DMS114 treated with DMSO at 0.1 percent for 48 hours (cell line): ENCODE results near the gene FGF3.

Experiments
- DNase-seq: peaks from one replicate; lab custom pipeline; 2025; ENCODE audit not compliant: unreplicated experiment; lab: John Stamatoyannopoulos, UW

The FGF3 gene

DNA sequence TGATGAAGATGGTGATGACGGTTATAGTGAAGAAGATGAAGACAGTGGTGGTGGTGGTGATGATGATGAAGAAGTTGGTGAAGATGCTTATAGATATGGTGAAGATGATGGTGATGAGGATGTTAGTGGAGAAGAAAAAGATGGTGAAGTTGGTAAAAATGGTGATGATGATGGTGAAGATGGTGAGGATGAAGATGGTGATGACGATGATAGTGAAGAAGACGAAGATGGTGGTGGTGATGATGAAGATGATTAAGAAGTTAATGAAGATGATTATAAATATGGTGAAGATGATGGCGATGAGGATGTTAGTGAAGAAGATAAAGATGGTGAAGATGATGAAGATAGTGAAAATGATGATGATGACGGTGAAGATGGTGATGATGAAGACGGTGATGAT is 25.2 kb upstream of the FGF3 start:
- no peak for DNase-seq

DNA sequence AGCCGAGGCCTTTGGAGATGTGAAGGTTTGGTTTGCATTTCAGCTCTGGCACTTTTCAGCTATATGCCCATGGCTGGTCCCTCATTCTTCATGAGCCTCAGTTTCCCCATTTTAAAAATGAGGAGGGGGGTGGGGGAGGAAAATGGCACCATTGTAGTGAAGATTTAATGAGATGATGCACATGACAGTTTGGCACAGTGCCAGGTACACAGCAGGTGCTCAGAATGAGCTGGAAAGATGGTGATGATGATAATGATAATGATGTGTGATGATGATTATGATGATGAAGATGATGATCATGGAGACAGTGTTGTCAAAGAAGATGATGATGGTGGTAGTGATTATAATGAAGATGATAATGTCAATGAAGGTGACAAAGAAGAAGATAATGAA is 24.3 kb upstream of the FGF3 start:
- DNase-seq: no peak

DNA sequence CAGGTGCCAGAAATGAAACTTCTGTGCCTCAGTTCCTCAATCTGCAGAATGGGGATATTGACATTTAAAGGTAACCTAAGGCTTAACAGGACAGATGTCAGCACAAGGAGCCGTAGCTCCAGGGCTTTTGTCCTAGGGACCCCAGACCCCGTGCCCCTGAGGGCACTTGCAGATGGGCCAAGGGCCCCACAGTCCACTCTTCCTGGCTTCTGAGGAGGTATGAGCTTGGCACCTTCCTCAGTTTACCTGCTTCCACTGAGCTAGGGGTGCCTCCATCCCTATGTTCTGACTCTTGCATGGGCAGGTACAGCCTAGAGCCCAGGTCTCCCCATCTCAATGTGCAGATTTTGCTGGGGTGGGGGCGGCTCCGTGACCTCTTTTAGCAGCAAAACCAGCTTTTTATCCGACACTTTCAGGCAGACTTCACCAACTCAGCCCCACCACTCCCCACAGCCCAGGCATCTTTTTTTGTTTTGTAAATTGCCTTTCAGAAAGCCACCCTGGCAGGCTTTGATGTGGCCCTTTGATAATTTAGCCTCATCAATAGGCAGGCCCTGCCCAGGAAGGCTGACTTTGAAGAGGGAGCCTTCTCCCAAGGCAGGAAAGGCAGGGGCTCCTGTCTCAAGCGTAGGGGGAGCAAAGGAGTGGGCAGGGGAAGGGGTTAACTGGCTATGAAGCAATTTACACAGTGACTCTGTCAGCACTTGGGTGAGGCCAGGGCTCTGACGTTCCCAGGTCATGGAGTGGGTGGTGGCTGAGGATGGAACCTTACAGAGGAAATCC is 23.7 kb upstream of the FGF3 start:
- DNase-seq: no peak

DNA sequence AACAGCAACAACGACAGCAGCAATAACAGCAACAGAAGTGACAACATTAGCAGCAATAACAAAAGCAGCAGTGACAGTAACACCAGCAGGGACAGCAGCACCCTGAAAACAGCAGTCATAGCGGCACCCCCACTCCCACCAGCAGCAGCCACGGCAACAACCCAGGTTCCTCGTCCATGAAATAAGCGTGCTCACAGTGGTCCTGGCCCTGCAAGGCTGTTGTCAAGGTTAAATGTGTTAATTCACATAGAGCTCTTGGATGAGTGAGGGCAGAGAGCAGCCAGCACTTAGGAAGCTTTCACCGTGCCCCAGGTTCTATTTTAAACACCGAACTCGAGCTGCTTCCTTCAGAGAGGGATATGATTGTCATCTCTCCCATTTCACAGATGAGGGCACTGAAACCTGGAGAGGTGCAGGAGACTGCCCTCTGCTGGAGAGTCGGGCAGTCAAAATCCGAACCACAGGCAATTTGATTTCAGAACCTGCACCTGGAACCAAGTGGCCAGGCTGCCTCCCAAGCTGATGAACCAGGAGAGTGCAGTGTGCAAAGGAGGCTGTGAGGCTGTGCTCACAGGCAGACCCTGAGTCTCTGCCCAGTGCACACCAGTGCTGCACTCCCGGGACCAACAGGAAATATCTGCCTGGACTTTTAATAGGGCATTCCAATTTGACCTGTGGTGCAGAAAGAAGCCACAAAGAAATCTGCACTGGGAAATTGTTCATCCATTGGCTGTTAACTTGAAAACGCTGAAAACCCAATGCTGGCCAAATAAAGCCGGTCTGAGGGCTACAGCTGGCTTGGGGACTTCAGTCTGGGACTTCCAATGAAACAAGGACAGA is 22.9 kb upstream of the FGF3 start:
- DNase-seq: no peak

DNA sequence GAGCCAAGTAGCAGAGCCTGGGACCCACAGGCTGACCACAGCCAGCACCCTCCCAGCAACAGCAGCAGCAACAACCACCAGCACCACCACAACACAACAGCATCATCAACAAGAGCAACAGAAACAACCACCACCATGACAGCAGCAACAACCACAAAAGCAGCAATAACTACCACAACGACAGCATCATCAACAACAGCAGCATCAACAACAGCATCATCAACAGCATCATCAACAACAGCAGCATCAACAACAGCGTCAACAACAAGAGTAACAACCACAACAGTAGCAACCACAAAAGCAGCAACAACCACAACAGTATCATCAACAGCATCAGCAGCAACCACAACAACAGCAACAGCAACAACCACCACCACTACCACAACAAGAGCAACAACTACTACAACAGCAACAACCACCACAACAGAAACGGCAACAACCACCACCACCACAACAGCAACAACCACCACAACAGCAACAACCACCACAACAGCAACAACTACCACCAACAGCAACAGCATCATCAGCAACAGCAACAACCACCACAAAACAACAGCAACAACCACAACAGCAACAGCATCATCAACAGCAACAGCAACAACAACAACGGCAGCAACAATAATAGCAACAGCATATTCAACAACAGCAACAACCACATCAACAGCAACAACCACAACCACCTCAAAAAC is 22.1 kb upstream of the FGF3 start:
- DNase-seq: no peak

DNA sequence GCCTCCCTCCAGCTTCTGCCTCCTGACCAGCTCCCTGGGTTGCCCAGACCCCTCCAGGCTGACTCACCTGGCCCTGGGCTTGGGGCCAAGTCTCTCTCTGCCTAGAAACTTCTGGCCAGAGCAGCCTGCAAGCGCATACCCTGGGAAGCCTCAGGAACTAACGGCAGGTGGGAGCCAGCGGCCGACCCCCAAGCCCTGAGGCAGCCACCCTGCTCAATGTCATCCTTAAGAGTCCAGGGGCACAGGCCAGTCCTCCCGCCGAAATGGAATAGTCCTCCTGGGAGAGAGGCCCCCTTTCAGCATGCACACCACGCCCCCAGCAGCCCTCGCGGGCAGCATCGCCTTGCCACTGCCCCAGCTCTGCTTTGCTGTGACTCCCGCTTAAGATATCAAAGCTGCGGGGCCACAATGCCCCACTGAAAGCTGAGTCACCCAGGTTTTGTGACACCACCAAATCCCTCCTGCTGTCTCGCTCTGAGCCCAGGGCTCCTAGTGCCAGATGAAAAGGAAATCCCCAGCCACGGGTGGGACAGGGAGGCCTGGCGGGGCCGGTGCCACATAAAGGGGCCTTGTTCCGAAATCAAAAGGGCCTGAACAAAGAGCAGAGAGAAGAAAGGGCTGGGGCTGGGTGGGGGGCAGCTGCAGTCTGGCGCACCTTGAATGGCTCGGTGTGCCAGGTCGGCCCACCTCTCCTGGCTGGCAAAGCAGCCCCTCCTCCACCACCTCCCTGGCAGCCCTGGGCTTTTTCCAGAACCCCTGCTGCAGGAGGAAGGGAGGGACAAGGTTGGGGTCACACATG is 21.4 kb upstream of the FGF3 start:
- DNase-seq: no peak

DNA sequence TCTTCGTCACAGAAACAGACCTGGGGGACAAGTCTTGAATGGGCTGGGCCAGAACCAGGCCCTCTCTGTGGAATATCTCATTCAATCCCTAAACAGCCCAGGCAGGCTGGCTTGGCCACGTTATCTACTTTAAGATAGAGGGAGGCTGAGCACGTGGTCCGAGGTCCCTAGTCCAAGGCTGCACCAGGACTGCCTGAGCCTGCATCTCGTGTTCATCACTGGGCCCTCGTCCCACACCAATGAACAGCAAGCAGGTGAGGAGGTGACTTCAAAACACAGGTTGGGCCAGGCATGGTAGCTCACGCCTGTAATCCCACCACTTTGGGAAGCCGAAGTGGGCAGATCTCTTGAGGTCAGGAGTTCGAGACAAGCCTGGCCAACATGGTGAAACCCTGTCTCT is 20.3 kb upstream of the FGF3 start:
- DNase-seq: no peak

DNA sequence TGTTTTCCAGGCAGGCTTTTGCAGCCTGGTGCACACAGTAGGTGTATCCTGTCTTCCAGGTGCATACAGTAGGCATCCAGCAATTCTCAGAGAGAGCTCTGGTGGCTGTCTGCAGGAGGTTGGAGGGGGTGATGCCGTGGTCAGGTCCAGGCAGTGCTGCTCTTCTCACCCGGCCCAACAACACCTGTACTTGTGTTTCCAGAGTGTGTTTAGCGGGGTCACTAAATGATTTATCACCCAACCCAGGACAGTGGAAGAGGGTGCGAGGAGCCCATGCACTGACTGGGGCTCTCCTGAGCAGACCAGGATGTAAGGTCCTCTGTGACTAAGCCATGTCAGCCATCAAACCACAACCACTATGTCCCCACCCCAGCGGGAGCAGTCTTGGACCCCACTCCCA is 18.6 kb upstream of the FGF3 start:
- no peak for DNase-seq

DNA sequence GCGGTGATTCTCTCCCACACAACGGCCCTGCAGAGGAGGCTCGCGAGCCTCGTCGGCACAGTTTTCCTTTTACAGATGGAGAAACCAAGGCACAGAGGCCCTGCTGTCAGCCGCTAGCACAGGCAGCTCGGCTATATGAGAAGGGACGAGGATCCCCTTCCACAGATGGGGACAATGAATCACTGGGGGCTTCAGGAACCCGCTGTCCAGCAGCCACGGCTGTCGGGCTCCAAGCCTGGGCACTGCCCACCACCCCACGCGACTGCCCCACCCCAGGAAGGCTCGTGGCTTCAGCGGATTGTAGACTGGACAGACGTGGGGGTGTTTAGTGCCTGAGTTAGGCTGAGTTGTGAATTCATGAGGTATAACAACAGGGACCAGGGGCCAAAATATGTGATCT is 17.2 kb upstream of the FGF3 start:
- no peak for DNase-seq

DNA sequence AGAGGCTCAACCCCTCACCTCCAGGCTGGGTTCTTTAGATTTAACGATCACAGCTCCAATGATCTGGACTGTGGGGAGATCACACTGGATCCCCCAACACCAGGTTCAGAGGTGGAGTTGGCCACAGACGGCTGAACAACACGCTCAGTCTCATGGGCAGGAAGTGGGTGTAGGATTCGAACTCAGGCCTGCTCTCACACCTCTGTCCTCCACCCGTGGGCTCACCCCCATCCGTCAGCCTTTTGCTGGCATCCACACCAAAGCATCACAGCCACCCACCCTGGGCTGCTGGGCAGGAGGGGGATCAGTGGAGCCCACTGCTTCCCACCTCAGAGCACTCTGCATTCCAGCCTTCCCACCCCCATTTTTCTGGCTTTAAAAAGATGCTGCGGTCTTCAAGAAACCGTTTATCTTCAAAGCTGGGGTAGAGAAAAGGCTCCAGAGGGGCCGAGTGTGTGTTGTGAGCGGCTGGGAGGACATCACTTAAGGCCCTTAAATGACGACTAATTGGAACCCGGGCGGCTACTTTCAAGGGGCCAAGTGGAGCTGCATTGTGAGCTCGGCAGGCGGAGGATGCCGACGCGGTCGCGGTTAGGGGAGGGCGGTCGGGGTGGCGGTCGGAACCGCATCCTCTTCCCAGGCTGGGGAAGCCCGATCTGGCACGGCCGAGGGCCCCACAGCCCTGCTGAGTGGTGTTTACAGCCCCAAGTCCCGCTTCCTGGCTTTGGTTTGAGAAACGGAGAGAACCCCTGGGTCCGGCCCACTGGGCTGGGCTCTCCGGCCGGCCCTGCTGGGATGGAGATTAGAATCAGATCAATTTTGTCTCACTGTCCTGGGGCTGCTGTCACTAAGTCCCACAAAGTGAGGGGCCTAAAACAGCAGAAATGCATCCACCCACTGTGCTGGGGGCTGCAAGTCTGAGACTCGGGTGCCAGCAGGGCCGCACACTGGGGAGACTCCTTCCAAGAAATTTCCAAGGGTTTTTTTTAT is 15.9 kb upstream of the FGF3 start:
- no peak for DNase-seq

DNA sequence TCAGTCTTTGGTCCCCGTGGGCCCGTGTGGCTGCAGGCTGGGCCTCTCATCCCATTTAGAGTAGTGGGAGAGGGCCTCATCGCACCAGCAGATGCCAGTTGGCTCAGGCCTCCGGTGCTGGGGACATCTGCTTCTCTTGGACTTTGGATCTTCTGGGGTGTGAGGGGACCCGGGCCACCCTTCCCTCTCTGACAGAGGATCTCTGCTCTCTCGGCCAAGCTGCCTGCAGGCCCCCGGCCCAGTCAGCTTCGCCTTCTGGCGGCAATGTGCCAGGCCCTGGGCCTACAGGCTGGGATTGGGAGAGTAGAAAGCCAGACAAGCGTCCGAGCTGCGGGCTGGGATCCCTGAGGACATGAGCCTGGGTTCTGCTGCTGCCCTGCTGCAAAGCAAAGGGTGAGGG is 15.0 kb upstream of the FGF3 start:
- no peak for DNase-seq

DNA sequence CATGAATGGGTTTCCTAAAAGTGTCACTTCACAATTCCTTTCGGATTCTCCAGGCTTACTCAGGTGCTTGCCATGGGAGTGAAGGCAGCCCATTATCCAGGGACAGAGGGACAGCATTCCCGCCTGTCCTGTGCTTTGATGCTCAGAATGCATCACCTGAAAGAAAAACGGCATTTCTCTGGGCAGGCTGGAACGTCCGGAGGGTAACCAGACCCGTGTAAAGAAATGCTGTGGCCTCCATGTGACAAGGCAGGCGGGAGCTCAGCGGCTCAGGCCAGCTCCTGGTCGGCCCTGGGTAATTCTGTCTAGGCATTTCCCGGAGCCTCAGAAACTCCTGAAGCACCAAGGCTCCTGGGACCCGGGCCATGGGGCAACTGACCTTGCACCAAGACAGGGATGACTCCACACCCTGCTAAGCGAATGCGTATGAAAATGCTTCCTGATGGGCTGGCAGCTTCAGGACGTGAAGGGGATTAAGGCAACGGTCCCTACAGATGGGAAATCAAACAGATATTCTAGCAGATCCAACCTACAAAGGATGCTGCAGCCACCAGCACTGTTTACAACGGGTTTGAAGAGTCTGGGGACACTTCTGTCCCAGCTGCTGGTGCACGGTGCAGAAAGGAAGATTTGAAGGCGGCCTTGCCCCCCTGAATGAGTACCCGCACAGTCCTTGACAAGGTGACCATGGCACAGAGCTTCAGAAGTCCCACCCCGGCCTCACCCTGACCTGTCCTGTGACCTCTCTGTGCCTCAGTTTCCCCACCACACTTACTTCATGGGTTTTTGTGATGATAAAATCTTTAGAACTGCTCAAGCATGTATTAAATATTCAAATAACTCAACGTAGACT is 13.6 kb upstream of the FGF3 start:
- DNase-seq: no peak

DNA sequence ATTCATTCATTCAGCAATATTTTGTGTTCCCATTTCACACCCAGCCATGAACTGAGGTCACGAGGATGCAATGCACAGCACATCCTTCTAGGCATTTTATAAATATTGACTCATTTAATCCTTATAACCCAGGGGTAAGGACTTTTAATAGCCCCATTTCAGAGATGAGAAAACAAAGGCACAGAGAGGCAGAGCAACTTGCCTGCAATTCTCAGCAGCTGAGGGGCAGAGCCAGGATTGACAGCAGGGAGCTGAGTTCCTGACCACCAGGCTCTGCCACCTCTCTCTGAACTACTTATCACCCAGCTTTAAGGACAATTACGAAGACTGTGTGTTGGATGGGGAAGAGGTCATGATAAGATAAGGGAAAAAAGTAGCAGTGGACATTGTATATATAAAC is 12.8 kb upstream of the FGF3 start:
- DNase-seq: no peak

DNA sequence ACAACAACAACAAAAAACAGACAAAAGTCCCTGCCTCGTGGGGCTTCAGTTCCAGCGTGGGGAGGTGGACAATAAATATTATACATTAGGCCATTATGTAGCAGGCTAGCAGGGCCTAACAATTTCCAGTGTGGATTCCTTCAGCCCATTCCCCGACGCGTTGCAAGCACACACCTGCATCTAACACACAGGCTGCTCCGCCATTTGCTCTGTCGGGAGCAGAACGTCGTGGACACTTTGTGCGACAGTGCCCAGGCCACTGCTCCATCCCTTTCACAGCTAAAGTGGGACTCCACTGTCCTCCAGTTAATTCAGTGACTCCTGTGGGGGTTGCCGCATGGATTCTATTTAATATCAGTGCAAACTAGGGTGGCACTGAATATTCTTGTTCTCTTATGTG is 10.9 kb upstream of the FGF3 start:
- no peak for DNase-seq

DNA sequence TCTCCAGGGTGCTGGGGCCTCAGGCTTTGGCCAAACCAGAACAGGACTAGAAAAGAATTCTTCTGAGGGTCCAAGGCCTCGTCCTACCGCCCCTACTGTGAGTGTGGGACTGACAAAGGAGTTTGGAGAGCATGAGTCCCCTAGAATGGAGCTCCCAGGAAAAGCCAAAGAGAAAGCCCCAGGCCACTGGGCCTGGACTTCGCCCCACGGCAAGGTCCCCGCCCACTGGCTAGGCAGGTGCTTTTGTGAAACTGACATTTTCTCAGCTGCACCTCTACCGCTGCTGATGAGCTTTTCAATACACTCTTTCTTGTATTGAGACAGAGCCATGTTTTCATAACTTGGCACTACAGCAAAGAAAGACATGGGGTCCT is 9.7 kb upstream of the FGF3 start:
- no peak for DNase-seq

DNA sequence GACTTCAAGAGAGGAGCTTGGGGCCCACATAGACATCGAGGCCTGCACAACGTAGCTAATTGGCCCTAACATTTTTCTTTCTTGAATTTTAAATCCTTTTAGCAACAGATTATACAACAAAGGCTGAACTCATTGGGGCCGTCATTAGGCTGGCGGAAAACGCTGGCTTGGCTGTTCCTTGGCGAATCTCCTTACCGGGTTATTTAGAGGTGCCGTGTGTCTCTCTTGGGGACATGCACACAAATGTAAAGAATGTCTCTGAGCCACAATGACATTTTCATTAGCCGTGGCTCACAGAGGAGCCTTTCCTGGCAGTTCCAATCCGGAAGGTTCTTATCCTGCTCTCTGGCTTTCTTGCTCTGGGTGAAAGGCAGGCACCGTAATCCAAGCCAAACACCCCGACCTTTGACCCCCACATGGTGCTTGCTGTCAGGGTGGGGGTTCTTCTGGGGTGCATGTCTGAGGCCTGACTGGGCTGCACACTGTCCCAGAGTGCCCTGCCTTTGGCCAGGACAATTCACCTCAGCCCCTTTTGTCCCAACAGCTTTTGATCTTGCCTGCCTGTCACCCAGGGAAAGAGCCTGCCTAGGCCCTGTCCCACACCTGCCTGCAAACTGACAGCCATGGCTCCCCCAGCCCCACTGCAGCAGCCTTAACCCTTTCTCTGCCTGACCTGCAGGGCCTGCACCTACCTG is 9.2 kb upstream of the FGF3 start:
- no peak for DNase-seq

DNA sequence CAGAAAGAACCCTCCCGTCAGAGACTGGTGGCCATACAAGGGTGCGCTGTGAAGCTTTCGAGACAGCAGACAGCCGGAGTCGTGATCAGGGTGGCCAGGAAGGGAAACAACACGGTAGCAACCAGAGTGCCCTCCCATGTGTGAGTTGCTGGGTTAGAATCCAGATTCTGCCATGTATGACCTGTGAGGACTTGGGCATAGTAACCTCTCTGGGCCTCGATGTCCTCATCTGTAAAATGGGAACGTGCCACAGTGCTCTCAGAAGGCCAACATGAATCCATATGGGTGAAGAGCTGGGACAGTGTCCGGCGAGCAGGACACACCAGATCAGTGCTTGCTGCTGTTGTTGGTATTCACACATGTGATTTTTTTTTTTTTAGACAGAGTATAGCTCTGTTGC is 7.6 kb upstream of the FGF3 start:
- DNase-seq: no peak

DNA sequence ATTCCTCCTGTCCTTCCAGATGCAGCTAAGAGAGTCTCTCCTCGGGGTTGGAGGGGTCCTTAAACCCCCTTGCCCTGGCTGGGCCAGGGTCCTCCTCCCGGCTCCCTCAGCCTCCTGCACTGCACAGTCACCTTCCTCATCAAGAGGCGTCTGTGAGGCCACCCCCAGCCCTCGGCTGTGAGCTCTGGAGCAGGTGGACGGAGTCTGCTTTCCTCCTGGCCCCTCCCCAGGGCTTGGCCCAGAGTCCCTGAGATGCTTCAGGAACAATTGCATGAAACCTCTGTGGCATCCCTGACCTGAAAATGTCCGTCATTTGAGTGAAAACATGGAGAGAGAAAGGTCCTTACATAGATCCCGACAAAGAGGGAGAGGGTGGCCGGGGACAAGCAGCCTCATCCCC is 6.7 kb upstream of the FGF3 start:
- no peak for DNase-seq
